Tibial nerve (tissue), 4 donors: ENCODE measurements around the gene DNA2. TPM values are rescaled to one million over a fixed set of nuclear protein-coding genes. Genes with fewer than 3 reads are reported as not detected.
"Not testable (repeated sequence)": the region's sequence is repeated elsewhere in the genome, so short reads cannot be mapped to it uniquely, and the experiment has no call there.

ENCODE experiments used
- DNase-seq, 2 donors: peaks; one replicate each; pipeline ENCODE4 v3.0.0-alpha.2; 2019; ENCODE audit warnings: low spot score in 2 of 2
- H3K27ac ChIP-seq, 4 donors: fragments of 200-600 bp; sonication (generic) in 3 of 4; one replicate each; pipeline ENCODE4 v1.5.1; 2017 to 2019; ENCODE audit warnings: mild to moderate bottlenecking in 1 of 4
- H3K27me3 ChIP-seq, 2 donors: fragments of 200-600 bp; sonication (generic) in 1 of 2; one replicate each; pipeline versions ENCODE4 v1.5.1 to v1.6.0; 2017 to 2019
- H3K36me3 ChIP-seq, 3 donors: fragments of 200-600 bp; sonication (generic); one replicate each; pipeline ENCODE4 v1.5.1; 2018 to 2019
- H3K4me1 ChIP-seq, 4 donors: fragments of 200-600 bp; sonication (generic) in 3 of 4; one replicate each; pipeline ENCODE4 v1.5.1; 2017 to 2019
- H3K4me3 ChIP-seq, 4 donors: fragments of 200-600 bp; sonication (generic) in 3 of 4; one replicate each; pipeline ENCODE4 v1.5.1; 2017 to 2019; ENCODE audit warnings: mild to moderate bottlenecking in 1 of 4, moderate library complexity in 1 of 4
- H3K9me3 ChIP-seq, 4 donors: fragments of 200-600 bp; sonication (generic) in 3 of 4; one replicate each; pipeline ENCODE4 v1.5.1; 2017 to 2019
- CTCF ChIP-seq, 5 experiments: fragments of 200-600 bp in 3 of 5; fragments of 450-650 bp in 2 of 5; sonication (generic) in 3 of 5; IDR thresholded peaks; one replicate each; pipeline ENCODE4 v1.5.1; 2016 to 2019; ENCODE audit warnings: antibody characterized with exemption in 5 of 5, mild to moderate bottlenecking in 3 of 5, moderate library complexity in 2 of 5
- EP300 ChIP-seq, 2 donors: sonication (generic); formaldehyde crosslinking; IDR thresholded peaks; one replicate each; pipeline ENCODE4 v1.6.1; 2017; ENCODE audit warnings: antibody characterized with exemption in 2 of 2, mild to moderate bottlenecking in 1 of 2
- POLR2A ChIP-seq, 2 donors: fragments of 450-650 bp; IDR thresholded peaks; one replicate each; pipeline ENCODE4 v1.6.1; 2017; ENCODE audit warnings: antibody characterized with exemption in 2 of 2, mild to moderate bottlenecking in 2 of 2, moderate library complexity in 2 of 2
- WGBS, 2 donors: methylation state at CpG; one replicate each; pipeline ENCODE4 v1.1.5; 2018; 5-methylcytosine and 5-hydroxymethylcytosine counted together
- total RNA-seq, 4 donors: library from RNA; depleted of rRNA; stranded (reverse); fragments of >200 nt; gene quantifications; one replicate each; pipeline ENCODE4 v1.1.0, GENCODE V29; 2016

Gene DNA2
- 10 to 100 TPM in 1 of 4 donors, 1 to 10 TPM in 3; 1.3 to 11.9 (median 6.0) TPM for total RNA-seq

GRCh38 chr10:68471586-68472408, at the start of gene DNA2:
DNA2 (minus strand) TSS chr10:68471973; CDS start chr10:68471864, 109 bp downstream.
- Histone ChIP-seq H3K4me3 (peak within 1 kb of the TSS; percentile 46 to 72 (median 62)), H3K4me1 (peaks cover 0 to 16% (median 6%) of the 10 kb centered on the region in 4 donors), H3K27me3 (no peaks in the 10 kb centered on the region), H3K9me3 (no peaks in the 10 kb centered on the region), H3K27ac (peak within 1 kb of the TSS in 2 of 4 donors; percentile 40 to 77), H3K36me3 (peaks cover 0 to 2% (median 0%) of the 10 kb centered on the region in 3 donors)
- TF ChIP-seq POLR2A (IDR thresholded peaks at IDR 0.05) (no peak), EP300 (IDR thresholded peaks at IDR 0.05) (peak in 1 of 2 donors; percentile 38), CTCF (IDR thresholded peaks at IDR 0.05) (no peak)
- peak in 1 of 2 donors; percentile 14 for DNase-seq
- 3% methylated on average over 46 of the region's 46 CpGs for WGBS, 2 donors

- H3K27ac ChIP-seq, DNase-seq, H3K4me3 ChIP-seq, H3K9me3 ChIP-seq, H3K27me3 ChIP-seq, H3K4me1 ChIP-seq: not testable (repeated sequence)
- WGBS, 2 donors: 88 to 94% methylated on average over 11 of the region's 11 CpGs
- peaks cover 0 to 73% (median 3%) of the 10 kb centered on the region in 3 donors for H3K36me3 ChIP-seq
These were observed 46.8 kb upstream of the DNA2 start for GRCh38 chr10:68518609-68519008.

GRCh38 chr10:68517188-68517587, 45.4 kb upstream of the DNA2 start:
- Histone ChIP-seq H3K9me3 (no peaks in the 10 kb centered on the region), H3K4me3 (no peak overlapping the region), H3K27ac (no peak overlapping the region), H3K36me3 (peaks cover 0 to 68% (median 3%) of the 10 kb centered on the region in 3 donors), H3K27me3 (no peaks in the 10 kb centered on the region), H3K4me1 (no peaks in the 10 kb centered on the region)
- 85 to 88% methylated on average over 5 of the region's 5 CpGs for WGBS, 2 donors
- DNase-seq: no peak
- TF ChIP-seq POLR2A (IDR thresholded peaks at IDR 0.05) (no peak), EP300 (IDR thresholded peaks at IDR 0.05) (no peak), CTCF (IDR thresholded peaks at IDR 0.05) (no peak)

GRCh38 chr10:68516766-68517165, 45.0 kb upstream of the DNA2 start:
- WGBS, 2 donors: 54 to 58% methylated on average over 4 of the region's 4 CpGs
- H3K9me3 ChIP-seq: no peaks in the 10 kb centered on the region
- H3K4me1 ChIP-seq: no peaks in the 10 kb centered on the region
- DNase-seq: no peak
- no peak overlapping the region for H3K27ac ChIP-seq
- H3K4me3 ChIP-seq: no peak overlapping the region
- H3K27me3 ChIP-seq: no peaks in the 10 kb centered on the region
- TF ChIP-seq EP300 (IDR thresholded peaks at IDR 0.05) (no peak), POLR2A (IDR thresholded peaks at IDR 0.05) (no peak), CTCF (IDR thresholded peaks at IDR 0.05) (no peak)
- peaks cover 0 to 67% (median 3%) of the 10 kb centered on the region in 3 donors for H3K36me3 ChIP-seq

GRCh38 chr10:68516216-68516615, 44.4 kb upstream of the DNA2 start:
- H3K4me1 ChIP-seq, H3K27me3 ChIP-seq: not testable (repeated sequence)

GRCh38 chr10:68508090-68508489, 36.3 kb upstream of the DNA2 start:
- H3K4me3 ChIP-seq: no peak overlapping the region
- peaks cover 0 to 58% (median 0%) of the 10 kb centered on the region in 3 donors for H3K36me3 ChIP-seq
- no peaks in the 10 kb centered on the region for H3K4me1 ChIP-seq
- H3K27ac ChIP-seq: no peak overlapping the region
- H3K9me3 ChIP-seq: no peaks in the 10 kb centered on the region
- H3K27me3 ChIP-seq: no peaks in the 10 kb centered on the region
- TF ChIP-seq POLR2A (IDR thresholded peaks at IDR 0.05) (no peak), EP300 (IDR thresholded peaks at IDR 0.05) (no peak), CTCF (IDR thresholded peaks at IDR 0.05) (no peak)
- DNase-seq: no peak
- 94 to 95% methylated on average over 6 of the region's 6 CpGs for WGBS, 2 donors

More at GRCh38 chr10:68516216-68516615, 44.4 kb upstream of the DNA2 start:
- peaks cover 0 to 67% (median 3%) of the 10 kb centered on the region in 3 donors for H3K36me3 ChIP-seq
- not testable (repeated sequence) for H3K4me3 ChIP-seq, DNase-seq, H3K9me3 ChIP-seq, H3K27ac ChIP-seq
- 86 to 93% methylated on average over 2 of the region's 2 CpGs for WGBS, 2 donors
